H9 (cell line): ENCODE results near the gene ADGRG7. TPM values are rescaled to one million over a fixed set of nuclear protein-coding genes. Genes with fewer than 3 reads are reported as not detected.

Experiments
- DNase-seq: peaks from one replicate; pipeline ENCODE4 v3.0.0-alpha.2; 2017
- H2AFZ ChIP-seq: one replicate; pipeline ENCODE4 v1.6.1; 2013; ENCODE audit warnings: mild to moderate bottlenecking, low read length, control low read depth, moderate library complexity
- H2AK5ac ChIP-seq: 2 replicates; pipeline ENCODE4 v1.6.1; 2013; ENCODE audit warnings: low read length, control low read depth, mixed read lengths; ENCODE audit not compliant: insufficient read length
- H2BK120ac ChIP-seq: one replicate; pipeline ENCODE4 v1.6.1; 2013; ENCODE audit warnings: low read depth, mild to moderate bottlenecking, low read length, control low read depth, inconsistent platforms; ENCODE audit not compliant: poor library complexity, severe bottlenecking
- H2BK12ac ChIP-seq: 2 replicates; pipeline ENCODE4 v1.6.1; 2013; ENCODE audit warnings: low read length, control low read depth, mixed read lengths, low read depth; ENCODE audit not compliant: insufficient read length
- H2BK15ac ChIP-seq: 2 replicates; pipeline ENCODE4 v1.6.1; 2013; ENCODE audit warnings: low read depth, low read length, control low read depth
- H2BK20ac ChIP-seq: one replicate; pipeline ENCODE4 v1.6.1; 2013; ENCODE audit warnings: low read depth, mild to moderate bottlenecking, low read length, control low read depth, inconsistent platforms; ENCODE audit not compliant: poor library complexity, severe bottlenecking
- H2BK5ac ChIP-seq: 2 replicates; pipeline ENCODE4 v1.6.1; 2013; ENCODE audit warnings: low read length, control low read depth, mixed read lengths; ENCODE audit not compliant: insufficient read length
- H3K14ac ChIP-seq: 2 replicates; pipeline ENCODE4 v1.6.1; 2013; ENCODE audit warnings: low read length, control low read depth; ENCODE audit not compliant: insufficient read depth
- H3K18ac ChIP-seq: 2 replicates; pipeline ENCODE4 v1.6.1; 2013; ENCODE audit warnings: low read depth, mild to moderate bottlenecking, mixed read lengths, low read length, control low read depth; ENCODE audit not compliant: insufficient read length
- H3K23ac ChIP-seq: 2 replicates; pipeline ENCODE4 v1.6.1; 2013; ENCODE audit warnings: low read length, control low read depth, mixed read lengths, low read depth; ENCODE audit not compliant: insufficient read length
- H3K23me2 ChIP-seq: 2 replicates; pipeline ENCODE4 v1.6.1; 2013; ENCODE audit warnings: low read depth, mild to moderate bottlenecking, mixed read lengths, low read length, control low read depth; ENCODE audit not compliant: insufficient read length, poor library complexity, severe bottlenecking
- H3K27ac ChIP-seq: 2 replicates; pipeline ENCODE4 v1.5.1; 2013; ENCODE audit warnings: low read length, control low read depth, mixed read lengths, low read depth; ENCODE audit not compliant: insufficient read length
- H3K27me3 ChIP-seq: 2 replicates; pipeline ENCODE4 v1.6.1; 2013; ENCODE audit warnings: low read length, control low read depth, inconsistent platforms; ENCODE audit not compliant: insufficient read depth
- H3K4ac ChIP-seq: 2 replicates; pipeline ENCODE4 v1.6.1; 2013; ENCODE audit warnings: low read depth, mild to moderate bottlenecking, control low read depth, inconsistent platforms, low read length, moderate library complexity
- H3K4me1 ChIP-seq: 2 replicates; pipeline ENCODE4 v1.6.1; 2013; ENCODE audit warnings: low read length, control low read depth, inconsistent platforms; ENCODE audit not compliant: insufficient read depth
- H3K4me2 ChIP-seq: 2 replicates; pipeline ENCODE4 v1.6.1; 2013; ENCODE audit warnings: low read length, control low read depth, mixed read lengths; ENCODE audit not compliant: insufficient read length, insufficient read depth
- H3K56ac ChIP-seq: 2 replicates; pipeline ENCODE4 v1.6.1; 2013; ENCODE audit warnings: low read depth, mild to moderate bottlenecking, mixed read lengths, low read length, control low read depth; ENCODE audit not compliant: insufficient read length
- H3K79me1 ChIP-seq: 2 replicates; pipeline ENCODE4 v1.6.1; 2013; ENCODE audit warnings: low read depth, mild to moderate bottlenecking, moderate library complexity, low read length, control low read depth, inconsistent platforms; ENCODE audit not compliant: insufficient read depth, poor library complexity, severe bottlenecking
- H3K79me2 ChIP-seq: 2 replicates; pipeline ENCODE4 v1.6.1; 2013; ENCODE audit warnings: low read length, control low read depth, inconsistent platforms; ENCODE audit not compliant: insufficient read depth
- H3K9ac ChIP-seq: 2 replicates; pipeline ENCODE4 v1.6.1; 2013; ENCODE audit warnings: low read length, control low read depth, mixed read lengths; ENCODE audit not compliant: insufficient read length; ENCODE audit errors: extremely low read depth
- H3K9me3 ChIP-seq: one replicate; pipeline ENCODE4 v1.6.1; 2013; ENCODE audit warnings: low read depth, low read length, inconsistent platforms; ENCODE audit not compliant: control insufficient read depth
- H3T11ph ChIP-seq: one replicate; pipeline ENCODE4 v1.6.1; 2013; ENCODE audit warnings: mild to moderate bottlenecking, low read length, control low read depth, inconsistent platforms
- H4K20me1 ChIP-seq: one replicate; pipeline ENCODE4 v1.6.1; 2013; ENCODE audit not compliant: control insufficient read depth, insufficient read length, insufficient read depth
- H4K5ac ChIP-seq: 2 replicates; pipeline ENCODE4 v1.6.1; 2013; ENCODE audit warnings: low read depth, mild to moderate bottlenecking, mixed read lengths, low read length, control low read depth; ENCODE audit not compliant: insufficient read length
- H4K8ac ChIP-seq: replicated peaks from 2 replicates; pipeline ENCODE4 v1.6.1; 2013; ENCODE audit warnings: low read length, control low read depth, mixed read lengths, low read depth; ENCODE audit not compliant: insufficient read length
- H4K91ac ChIP-seq: 2 replicates; pipeline ENCODE4 v1.6.1; 2013; ENCODE audit warnings: low read depth, mild to moderate bottlenecking, moderate library complexity, mixed read lengths, low read length, control low read depth; ENCODE audit not compliant: insufficient read length
- H3K27ac Mint-ChIP-seq, 3 experiments: 2 replicates in 2 of 3; 3 replicates in 1 of 3; pipeline ENCODE4 v1.8.0; 2020 to 2021; ENCODE audit warnings: mixed read lengths in 3 of 3, mild to moderate bottlenecking in 1 of 3, moderate library complexity in 1 of 3
- H3K27me3 Mint-ChIP-seq: 2 replicates; pipeline ENCODE4 v1.8.0; 2021; ENCODE audit warnings: low read depth, mild to moderate bottlenecking, moderate library complexity, mixed read lengths
- H3K36me3 Mint-ChIP-seq, 3 experiments: 2 replicates in 2 of 3; 3 replicates in 1 of 3; pipeline ENCODE4 v1.8.0; 2020 to 2021; ENCODE audit warnings: low read depth in 3 of 3, mixed read lengths in 3 of 3; ENCODE audit not compliant: insufficient read depth in 1 of 3
- H3K4me1 Mint-ChIP-seq, 2 experiments: 2 replicates each; pipeline ENCODE4 v1.8.0; 2020; ENCODE audit warnings: mixed read lengths in 2 of 2
- H3K4me3 Mint-ChIP-seq, 2 experiments: 2 replicates in 1 of 2; 3 replicates in 1 of 2; pipeline ENCODE4 v1.8.0; 2020 to 2021; ENCODE audit warnings: mild to moderate bottlenecking in 2 of 2, mixed read lengths in 2 of 2, moderate library complexity in 1 of 2
- H3K9me3 Mint-ChIP-seq, 2 experiments: 2 replicates in 1 of 2; 3 replicates in 1 of 2; pipeline ENCODE4 v1.8.0; 2020; ENCODE audit warnings: mild to moderate bottlenecking in 2 of 2, mixed read lengths in 2 of 2, moderate library complexity in 1 of 2
- WGBS: extraction: QIAGEN DNeasy Blood & Tissue Kit; methylation state at CpG from one replicate; pipeline ENCODE4 v1.1.7; 2013; ENCODE audit warnings: missing lambda C conversion rate, low lambda C conversion rate, mixed read lengths; ENCODE audit not compliant: insufficient read length; ENCODE audit errors: extremely low coverage; 5-methylcytosine and 5-hydroxymethylcytosine counted together
- total RNA-seq: library from RNA; stranded (reverse); gene quantifications from 2 replicates; pipeline ENCODE4 v1.2.1, GENCODE V29; 2021
- TF ChIP-seq, protein P1 (sequence below): fragments of 200-600 bp; sonication (generic); conservative IDR thresholded peaks from 3 replicates; pipeline ENCODE4 v1.8.0; 2021; ENCODE audit warnings: antibody characterized with exemption, mild to moderate bottlenecking

ADGRG7 gene
- total RNA-seq, 1 experiment from 2014 or later, result not detected

DNA sequence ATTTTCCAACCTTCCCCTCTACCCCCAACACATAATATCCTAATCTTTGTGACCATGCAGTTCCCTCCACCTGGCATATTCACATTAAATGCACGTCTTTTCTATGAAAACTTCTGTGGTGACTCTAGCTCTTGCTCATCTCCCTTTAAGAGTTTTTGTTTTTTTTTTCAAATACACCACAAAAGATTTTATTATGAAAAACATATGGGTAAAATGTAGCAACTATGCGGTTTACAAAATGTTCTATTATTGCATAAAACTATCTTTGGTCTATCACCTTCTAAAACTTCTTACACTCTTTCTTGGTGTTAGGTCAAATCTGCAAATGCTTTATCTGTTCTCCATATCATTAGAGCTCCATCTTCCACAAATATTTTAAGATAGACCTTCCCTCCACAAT, 38.6 kb upstream of the ADGRG7 start:
- Histone ChIP-seq H3K9me3 (no peaks in the 10 kb centered on the region), H3K14ac (no peak overlapping the region), H2BK12ac (no peak overlapping the region), H3K4ac (no peak overlapping the region), H3K9ac (no peak overlapping the region), H4K8ac (no peak overlapping the region), H3K18ac (no peak overlapping the region), H3K23ac (no peak overlapping the region), H3K56ac (no peak overlapping the region), H4K5ac (no peak overlapping the region), H2BK20ac (no peak overlapping the region), H4K20me1 (no peaks in the 10 kb centered on the region), H2AFZ (no peak overlapping the region), H3K79me2 (no peaks in the 10 kb centered on the region), H3K79me1 (no peaks in the 10 kb centered on the region), H3T11ph (no peak overlapping the region), H2BK5ac (no peak overlapping the region), H3K23me2 (no peaks in the 10 kb centered on the region), H2BK15ac (no peak overlapping the region), H3K27ac (no peak overlapping the region), H3K27me3 (no peaks in the 10 kb centered on the region), H2AK5ac (no peak overlapping the region), H3K4me2 (no peak overlapping the region), H2BK120ac (no peak overlapping the region), H4K91ac (no peak overlapping the region), H3K4me1 (no peaks in the 10 kb centered on the region)
- H3K4me1 Mint-ChIP-seq, result no peaks in the 10 kb centered on the region
- peaks cover 2 to 7% (median 2%) of the 10 kb centered on the region in 3 experiments; a peak in 3 of 7 replicates for H3K36me3 Mint-ChIP-seq
- no peaks in the 10 kb centered on the region; a peak in 2 of 5 replicates for H3K9me3 Mint-ChIP-seq
- TF ChIP-seq, protein P1, sequence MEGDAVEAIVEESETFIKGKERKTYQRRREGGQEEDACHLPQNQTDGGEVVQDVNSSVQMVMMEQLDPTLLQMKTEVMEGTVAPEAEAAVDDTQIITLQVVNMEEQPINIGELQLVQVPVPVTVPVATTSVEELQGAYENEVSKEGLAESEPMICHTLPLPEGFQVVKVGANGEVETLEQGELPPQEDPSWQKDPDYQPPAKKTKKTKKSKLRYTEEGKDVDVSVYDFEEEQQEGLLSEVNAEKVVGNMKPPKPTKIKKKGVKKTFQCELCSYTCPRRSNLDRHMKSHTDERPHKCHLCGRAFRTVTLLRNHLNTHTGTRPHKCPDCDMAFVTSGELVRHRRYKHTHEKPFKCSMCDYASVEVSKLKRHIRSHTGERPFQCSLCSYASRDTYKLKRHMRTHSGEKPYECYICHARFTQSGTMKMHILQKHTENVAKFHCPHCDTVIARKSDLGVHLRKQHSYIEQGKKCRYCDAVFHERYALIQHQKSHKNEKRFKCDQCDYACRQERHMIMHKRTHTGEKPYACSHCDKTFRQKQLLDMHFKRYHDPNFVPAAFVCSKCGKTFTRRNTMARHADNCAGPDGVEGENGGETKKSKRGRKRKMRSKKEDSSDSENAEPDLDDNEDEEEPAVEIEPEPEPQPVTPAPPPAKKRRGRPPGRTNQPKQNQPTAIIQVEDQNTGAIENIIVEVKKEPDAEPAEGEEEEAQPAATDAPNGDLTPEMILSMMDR, result no peak
- H3K27ac Mint-ChIP-seq, result no peak overlapping the region
- no peak overlapping the region for H3K4me3 Mint-ChIP-seq
- H3K27me3 Mint-ChIP-seq, result no peaks in the 10 kb centered on the region
- no peak for DNase-seq
- WGBS, result no CpG with 5 or more reads among the region's 2 CpGs
